ENCODE results near the gene ECSIT.
A peak's percentile ranks its signal among the peaks of the same experiment; 100 is the strongest.

The ECSIT gene

DNA sequence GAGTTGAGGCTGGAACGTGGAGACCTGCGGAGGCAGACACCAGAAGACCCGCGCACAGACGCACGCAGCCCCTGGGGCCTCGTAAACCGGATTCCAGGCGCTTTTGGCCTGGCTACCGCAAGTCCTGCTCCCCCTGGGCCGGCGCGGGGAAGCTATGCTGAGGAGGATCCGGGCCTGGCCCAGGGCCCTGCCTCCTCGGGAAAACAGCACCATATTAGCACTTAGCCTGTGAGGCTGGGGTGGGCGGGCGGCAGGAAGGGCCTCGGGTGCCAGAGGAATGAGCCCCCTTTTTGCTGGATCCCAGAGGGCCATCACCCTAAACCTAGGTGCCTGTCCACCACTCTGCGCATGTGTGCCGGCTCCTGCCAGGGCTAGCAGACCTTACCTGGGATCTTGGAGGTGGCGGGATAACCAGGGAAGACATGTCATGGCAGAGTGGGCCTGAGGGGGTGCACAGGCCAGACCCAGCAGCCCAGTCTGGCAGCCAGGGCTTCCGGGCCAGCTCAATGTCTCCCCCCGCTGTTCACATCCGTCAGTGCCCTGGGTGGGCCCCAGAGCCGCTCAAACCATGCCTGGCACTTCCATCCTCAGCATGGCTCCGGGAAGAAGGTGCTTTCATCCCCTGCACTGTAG, 22.8 kb upstream of the ECSIT start:
- no peak overlapping the region for H3K27ac ChIP-seq
- DNase-seq (ENCODE audit: low read depth, low spot score), result no peak

GRCh38 chr19:11550265-11550664, 21.3 kb upstream of the ECSIT start:
- no peak overlapping the region for H3K27ac ChIP-seq
- DNase-seq (ENCODE audit: low read depth, low spot score), result no peak

- no peak for DNase-seq (ENCODE audit: low read depth, low spot score)
- H3K27ac ChIP-seq, result no peak overlapping the region
These were observed 20.5 kb upstream of the ECSIT start for GRCh38 chr19:11549386-11549953.

DNA sequence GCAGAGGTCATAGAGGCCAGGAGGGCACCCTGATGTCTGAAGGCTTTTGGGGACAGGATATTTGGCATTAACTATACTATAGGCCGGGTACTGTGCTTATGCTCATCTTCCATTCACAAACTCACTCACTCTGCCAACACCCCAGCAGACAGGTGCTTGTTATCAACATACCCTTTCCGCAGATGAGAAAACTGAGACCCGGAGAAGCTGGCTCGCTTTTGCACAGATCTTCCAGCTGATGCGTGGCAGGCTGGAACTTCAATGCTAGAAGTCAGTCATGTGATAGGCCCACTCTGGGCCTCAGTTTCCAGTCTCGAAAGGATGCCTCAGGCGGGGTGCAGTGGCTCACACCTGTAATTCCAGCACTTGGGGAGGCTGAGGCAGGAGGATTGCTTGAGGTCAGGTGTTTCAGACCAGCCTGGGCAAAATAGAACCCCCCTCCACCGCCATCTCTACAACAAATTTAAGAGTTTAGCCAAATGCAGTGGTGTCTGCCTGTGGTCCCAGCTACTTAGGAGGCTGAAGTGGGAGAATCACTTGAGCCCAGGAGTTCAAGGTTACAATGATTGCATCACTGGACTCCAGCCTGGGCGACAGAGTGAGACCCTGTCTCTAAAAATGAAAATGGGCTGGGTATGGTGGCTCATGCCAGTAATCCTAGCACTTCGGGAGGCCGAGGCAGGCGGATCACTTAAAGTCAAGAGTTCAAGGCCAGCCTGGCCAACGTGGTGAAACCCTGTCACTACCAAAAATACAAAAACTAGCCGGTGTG, 19.2 kb upstream of the ECSIT start:
- no peak for DNase-seq (ENCODE audit: low read depth, low spot score)
- H3K27ac ChIP-seq, result no peak overlapping the region

- no peak overlapping the region for H3K27ac ChIP-seq
- no peak for DNase-seq (ENCODE audit: low read depth, low spot score)
These were observed 12.3 kb upstream of the ECSIT start for GRCh38 chr19:11541238-11541637.

GRCh38 chr19:11540645-11541044, 11.7 kb upstream of the ECSIT start:
- no peak for DNase-seq (ENCODE audit: low read depth, low spot score)
- no peak overlapping the region for H3K27ac ChIP-seq

DNA sequence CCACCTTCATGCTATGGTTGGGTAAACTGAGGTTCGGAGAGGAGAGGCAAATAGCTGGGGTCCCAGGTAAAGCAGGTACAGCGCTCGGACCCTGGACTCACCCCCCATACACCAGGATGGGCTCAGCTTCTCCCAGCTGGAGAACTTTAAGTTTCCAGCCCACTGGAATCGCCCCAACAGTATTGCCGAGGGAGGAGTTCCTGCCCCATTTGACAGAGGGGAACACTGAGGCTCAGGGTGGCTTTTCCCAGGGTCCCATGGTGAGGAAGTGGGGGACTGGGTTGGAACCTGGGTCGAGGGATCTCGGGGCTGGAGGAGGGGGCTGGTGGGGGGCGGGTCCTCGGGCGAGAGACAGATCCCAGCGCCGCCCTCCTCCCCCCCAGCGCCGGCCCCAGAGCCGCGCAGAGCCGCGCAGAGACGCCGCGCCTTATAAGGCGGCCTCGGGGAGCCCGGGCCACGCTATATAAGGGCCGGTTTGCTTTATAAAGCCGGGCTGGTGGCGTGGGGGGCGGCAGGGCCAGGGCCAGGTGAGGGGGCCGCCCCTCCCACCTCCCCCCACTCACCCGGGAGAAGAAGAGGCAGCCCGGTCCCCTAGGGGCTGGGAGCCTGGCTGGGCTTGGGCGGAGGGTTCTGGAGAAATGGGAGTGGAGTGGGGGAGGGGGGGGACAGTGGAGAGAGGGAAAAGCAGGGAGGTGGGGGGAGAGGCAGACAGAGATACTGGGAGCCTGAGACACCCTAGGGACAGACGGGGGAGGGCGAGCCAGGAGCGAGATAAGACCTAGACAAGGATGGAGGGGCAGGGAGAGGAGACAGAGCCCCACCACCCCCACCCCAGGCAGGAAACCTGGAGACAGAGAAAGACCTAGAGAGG, 10.8 kb upstream of the ECSIT start:
- H3K27ac ChIP-seq, result no peak overlapping the region
- DNase-seq (ENCODE audit: low read depth, low spot score), result no peak

DNA sequence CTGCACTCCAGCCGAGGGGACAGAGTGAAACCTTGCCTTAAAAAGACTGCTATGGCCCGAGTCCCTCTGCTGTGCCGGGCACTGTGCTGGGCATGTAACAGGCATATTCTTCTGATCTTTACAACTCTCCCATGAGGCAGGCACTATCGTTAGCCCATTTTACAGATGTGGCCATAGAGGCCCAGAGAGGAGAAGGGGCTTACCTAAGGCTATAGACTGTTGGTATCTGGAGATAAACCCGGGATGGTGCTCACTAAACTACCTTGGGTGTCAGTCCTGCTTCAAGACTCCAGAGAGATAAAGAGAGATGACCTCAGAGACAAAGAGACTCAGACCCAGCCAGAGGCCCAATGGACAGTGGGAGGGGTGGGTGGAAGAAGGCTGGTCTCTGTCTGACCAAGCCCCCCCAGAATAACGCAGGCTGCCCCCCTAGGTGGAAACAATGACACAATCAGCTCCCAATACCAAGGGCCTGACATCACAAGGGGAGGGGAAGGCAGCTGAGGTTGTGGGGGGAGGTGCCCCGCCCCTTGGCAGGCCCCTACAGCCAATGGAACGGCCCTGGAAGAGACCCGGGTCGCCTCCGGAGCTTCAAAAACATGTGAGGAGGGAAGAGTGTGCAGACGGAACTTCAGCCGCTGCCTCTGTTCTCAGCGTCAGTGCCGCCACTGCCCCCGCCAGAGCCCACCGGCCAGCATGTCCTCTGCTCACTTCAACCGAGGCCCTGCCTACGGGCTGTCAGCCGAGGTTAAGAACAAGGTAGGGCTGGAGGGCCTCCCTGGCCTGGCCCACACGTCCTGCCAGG, 9.5 kb upstream of the ECSIT start, which contains the start of gene CNN1:
CNN1 (plus strand) TSS at position 620 of the 805 bp plus-strand sequence; CDS start at position 697, 77 bp downstream.
- no peak for DNase-seq (ENCODE audit: low read depth, low spot score)
- no peak within 1 kb of the TSS for H3K27ac ChIP-seq

DNA sequence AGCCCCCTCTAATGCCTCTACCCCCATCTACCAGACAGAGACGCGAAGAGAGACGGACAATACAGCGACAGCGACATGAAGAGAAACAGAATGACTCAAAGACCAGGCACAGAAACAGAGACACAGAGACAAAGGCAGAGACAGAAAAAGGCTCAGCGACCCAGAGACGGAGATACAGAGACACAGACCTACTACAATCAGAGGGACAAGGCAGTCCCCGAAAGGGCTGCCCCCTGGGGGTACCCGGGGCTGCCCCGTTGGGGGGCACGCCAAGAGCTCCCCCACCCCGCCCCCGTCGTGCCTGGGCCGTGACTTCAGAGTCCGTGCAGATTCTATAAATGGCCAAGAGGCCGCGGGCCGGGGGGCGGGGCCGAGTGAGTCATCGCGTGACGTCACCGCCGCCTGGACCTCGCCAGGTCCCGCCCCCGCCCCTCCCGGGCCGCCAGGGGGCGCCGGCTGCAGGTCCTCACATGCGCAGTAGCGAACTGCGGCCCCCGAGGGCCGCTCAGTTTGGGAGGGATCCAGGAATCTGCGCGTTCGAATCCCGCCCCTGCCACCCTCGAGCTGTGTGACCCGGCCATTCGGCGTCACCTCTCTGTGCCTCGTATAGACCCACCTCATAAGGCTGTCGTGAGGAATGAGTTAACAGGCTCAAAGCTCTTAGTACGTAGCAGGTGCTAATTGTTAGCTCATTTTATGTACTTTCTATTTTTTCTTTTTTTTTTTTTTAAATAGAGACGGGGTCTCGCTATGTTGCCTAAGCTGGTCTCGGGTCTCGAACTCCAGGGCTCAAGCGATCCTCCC, 7.1 kb upstream of the ECSIT start:
- H3K27ac ChIP-seq, result no peak overlapping the region

GRCh38 chr19:11534948-11535347, 6.0 kb upstream of the ECSIT start:
- no peak overlapping the region for H3K27ac ChIP-seq

More for the DNA sequence above, 7.1 kb upstream of the ECSIT start:
- no peak for DNase-seq (ENCODE audit: low read depth, low spot score)

GRCh38 chr19:11534538-11534937, 5.6 kb upstream of the ECSIT start:
- H3K27ac ChIP-seq, result no peak overlapping the region

More at GRCh38 chr19:11534948-11535347, 6.0 kb upstream of the ECSIT start:
- no peak for DNase-seq (ENCODE audit: low read depth, low spot score)

GRCh38 chr19:11530432-11530831, 1.5 kb upstream of the ECSIT start:
- peak; percentile 43 for DNase-seq (ENCODE audit: low read depth, low spot score)
- H3K27ac ChIP-seq, result no peak overlapping the region

More at GRCh38 chr19:11534538-11534937, 5.6 kb upstream of the ECSIT start:
- no peak for DNase-seq (ENCODE audit: low read depth, low spot score)

DNA sequence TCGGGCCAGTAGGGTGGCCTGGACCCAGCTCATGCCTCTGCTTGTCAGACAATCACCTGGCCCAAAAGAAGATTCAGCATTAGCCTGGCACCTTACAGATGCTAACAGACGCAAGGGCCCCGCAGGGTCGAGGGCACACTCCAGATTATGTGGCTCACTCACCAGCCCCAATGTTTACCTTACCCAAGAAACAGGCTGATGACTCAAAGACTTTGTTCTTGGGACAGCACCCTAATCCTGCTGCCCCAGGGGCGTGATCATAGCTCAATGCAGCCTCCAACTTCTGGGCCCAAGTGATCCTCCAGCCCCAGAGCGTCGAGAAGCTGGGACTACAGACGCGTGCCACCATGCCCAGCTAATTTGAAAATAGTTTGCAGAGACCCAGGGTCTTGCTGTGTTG, 9.8 kb downstream of the ECSIT start:
- no peak for DNase-seq (ENCODE audit: low read depth, low spot score)

DNA sequence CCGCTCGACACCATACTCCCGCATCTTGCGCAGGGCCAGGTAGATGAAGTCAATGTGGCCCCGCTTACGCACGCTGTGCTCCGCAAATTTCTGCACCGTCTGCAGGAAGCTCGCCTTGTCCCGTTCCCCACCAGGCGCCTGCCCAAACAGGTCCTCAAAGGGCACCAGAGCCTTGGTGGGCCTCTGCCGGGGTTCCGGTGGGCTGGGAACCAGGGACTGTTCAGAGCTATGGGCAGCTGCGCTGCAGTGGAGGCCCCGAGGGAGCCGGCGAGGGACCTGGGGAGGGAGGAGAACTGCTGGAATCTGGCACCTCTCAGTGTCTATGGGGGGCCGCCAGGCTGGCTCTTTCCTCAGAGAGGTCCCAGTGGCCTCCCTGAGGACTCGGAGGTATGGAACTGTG, 15.0 kb downstream of the ECSIT start:
- no peak overlapping the region for H3K27ac ChIP-seq
- DNase-seq (ENCODE audit: low read depth, low spot score), result no peak

More for the DNA sequence above, 9.8 kb downstream of the ECSIT start:
- no peak overlapping the region for H3K27ac ChIP-seq

DNA sequence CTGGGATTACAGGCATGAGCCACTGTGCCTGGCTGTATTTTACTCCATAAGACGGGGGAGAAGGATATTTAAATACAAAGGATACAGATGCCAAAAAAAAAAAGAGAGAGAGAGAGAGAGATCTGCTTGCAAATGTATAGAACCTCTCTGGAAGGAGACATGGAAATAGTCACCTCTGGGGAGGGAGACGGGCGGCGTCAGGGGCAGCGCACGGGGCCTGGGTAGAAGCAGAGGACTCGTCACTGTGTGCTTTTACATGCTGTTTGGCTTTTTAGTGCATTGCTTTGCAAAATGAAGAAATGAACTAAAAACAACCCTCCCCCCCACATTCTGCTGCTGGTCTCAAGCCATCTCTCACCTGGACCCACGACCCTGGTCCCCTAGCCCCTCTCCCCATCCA, 18.5 kb downstream of the ECSIT start:
- no peak overlapping the region for H3K27ac ChIP-seq
- DNase-seq (ENCODE audit: low read depth, low spot score), result no peak

GRCh38 chr19:11507370-11508078, 21.4 kb downstream of the ECSIT start:
- no peak overlapping the region for H3K27ac ChIP-seq
- DNase-seq (ENCODE audit: low read depth, low spot score), result no peak

DNA sequence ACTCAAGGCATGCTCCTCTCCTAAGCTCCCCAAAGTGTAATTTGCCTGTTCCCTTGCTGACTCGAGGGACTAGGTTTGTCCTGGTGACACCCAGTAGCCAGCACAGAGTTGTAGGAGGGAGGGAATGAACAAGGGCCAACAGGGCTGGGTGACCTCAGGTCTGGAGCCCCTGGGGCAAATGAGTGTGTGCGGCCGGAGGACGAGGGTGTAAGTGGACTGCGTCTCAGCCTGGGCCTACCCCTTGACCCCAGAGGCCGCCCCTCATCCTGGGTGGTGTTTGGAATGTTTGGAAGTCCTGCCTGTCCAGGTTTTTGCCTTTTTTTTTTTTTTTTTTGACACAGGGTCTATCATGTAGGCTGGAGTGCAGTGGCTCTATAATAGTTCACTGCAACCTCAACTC, 22.0 kb downstream of the ECSIT start:
- H3K27ac ChIP-seq, result no peak overlapping the region
- DNase-seq (ENCODE audit: low read depth, low spot score), result no peak

- peak overlapping the region; percentile 88 for H3K27ac ChIP-seq
- no peak for DNase-seq (ENCODE audit: low read depth, low spot score)
These were observed 22.8 kb downstream of the ECSIT start for GRCh38 chr19:11506101-11506555.
